Activated T-cell treated with anti-CD3 and anti-CD28 coated beads for 48 hours (primary cell): Measurements from ENCODE around the gene GTF2IRD1.
"Not testable (repeated sequence)": the region's sequence is repeated elsewhere in the genome, so short reads cannot be mapped to it uniquely, and the experiment has no call there.

Experiments
- DNase-seq: peaks from one replicate; pipeline ENCODE4 v3.0.0-alpha.2; 2020; ENCODE audit warnings: low read depth

Gene GTF2IRD1

GRCh38 chr7:74470504-74470903 is 16.8 kb downstream of the GTF2IRD1 start:
- DNase-seq: no peak

- DNase-seq: no peak
Measured at GRCh38 chr7:74473116-74473515, 19.4 kb downstream of the GTF2IRD1 start.

DNA sequence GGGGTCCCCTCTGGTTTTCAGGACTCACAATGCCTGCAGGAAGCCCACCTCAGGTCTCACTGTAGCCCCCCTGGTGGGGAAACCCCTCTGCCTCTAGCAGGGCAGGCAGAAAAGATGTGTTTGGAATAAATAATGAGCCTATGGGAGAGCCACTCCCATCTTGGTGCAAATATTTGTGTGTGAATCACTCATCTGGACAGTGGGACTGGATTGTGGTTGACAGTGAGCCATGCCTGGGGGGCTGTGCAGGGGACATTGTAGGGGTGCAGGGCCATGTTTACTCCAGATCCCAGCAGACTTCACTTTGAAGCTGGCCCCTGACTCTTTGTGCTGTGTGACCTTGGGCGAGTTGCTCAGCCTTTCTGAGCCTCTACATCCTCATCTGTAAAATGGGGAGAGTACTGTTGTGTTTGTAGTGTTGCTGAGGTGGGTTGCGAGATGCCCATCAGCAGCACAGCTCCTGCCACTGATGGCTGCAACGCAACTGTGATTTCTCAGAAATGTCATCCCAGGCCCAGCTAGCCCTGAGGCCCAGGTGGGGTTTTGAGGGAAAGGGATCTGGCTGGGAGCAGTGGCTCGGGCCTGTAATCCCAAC is 20.7 kb downstream of the GTF2IRD1 start:
- DNase-seq: no peak

DNA sequence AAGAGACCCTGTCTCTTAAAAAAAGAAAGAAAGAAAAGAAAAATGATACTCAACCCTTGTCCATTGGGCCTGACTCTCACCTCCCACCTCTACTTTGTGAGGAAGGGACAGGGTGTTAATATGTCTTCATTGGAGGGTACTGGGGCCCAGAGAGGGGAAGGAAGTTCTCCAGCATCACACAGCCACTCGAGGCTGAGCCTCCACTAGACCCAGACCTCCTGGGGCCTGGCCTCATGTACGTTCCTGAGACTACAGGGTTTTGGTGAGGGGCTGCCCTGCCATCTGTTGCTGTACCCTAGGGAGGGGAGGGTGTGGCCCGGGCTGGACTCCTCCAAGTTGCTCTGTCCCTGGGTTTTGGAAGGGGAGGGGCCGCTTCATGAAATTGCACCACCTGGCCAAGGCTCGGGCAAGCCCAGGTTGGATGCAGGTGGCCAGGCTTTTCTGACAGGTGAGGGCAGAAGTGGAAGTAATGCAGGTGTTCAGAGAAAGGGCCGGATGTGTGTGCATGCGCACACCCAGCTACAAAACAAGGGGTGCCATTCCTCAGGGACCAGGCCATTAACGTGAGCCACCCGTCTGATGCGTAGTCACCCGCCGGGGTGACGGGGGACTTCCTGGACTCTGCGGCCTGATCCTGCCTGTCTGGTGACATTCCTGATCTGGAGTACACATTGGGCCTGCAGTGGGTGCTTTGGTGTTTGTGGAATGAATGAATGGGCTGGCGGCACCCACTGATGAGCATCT is 21.7 kb downstream of the GTF2IRD1 start:
- no peak for DNase-seq

GRCh38 chr7:74475987-74476350 is 22.3 kb downstream of the GTF2IRD1 start:
- no peak for DNase-seq

- DNase-seq: no peak
Measured at GRCh38 chr7:74476626-74477025, 22.9 kb downstream of the GTF2IRD1 start.

DNA sequence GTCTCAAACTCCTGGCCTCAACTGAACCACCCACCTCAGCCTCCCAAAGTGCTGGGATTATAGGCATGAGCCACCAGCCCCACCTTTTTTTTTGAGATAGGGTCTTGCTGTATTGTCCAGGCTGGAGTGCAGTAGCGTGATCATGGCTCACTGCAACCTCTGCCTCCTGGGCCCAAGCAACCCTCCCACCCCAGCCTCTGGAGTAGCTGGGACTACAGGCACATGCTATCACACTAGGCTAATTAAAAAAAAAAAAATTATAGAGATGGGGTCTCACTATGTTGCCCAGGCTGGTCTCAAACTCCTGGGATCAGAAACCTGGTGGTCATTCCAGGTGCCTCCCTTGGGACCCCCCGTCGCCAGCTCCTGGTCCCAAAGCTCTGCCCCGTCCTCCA is 25.0 kb downstream of the GTF2IRD1 start:
- DNase-seq: no peak

GRCh38 chr7:74479066-74479781 is 25.5 kb downstream of the GTF2IRD1 start:
- no peak for DNase-seq

GRCh38 chr7:74479961-74480829 is 26.5 kb downstream of the GTF2IRD1 start:
- no peak for DNase-seq

DNA sequence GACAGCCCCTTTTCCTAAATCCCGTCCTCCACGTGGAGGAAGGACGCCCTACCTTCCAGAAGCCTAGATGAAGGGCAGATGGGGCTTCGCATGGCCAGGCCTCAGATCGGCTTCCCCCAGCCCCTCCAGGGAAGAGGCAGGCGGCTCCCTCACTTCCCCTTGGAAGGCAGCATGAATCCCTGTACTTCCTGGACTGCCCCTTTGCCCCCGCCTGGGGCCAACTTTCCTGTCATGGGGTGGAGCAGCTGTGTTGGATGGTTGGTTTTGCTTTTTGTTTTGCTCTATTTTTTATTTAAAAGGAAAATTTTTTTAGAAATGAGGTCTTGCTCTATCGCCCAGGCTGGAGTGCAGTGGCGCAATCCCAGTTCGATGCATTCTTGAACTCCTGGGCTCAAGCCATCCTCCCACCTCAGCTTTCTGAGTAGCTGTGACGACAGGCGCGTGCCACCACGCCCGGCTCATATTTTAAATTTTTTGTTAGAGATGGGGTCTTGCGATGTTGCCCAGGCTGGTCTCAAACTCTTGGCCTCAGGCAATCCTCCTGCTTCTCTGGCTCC is 27.2 kb downstream of the GTF2IRD1 start:
- DNase-seq: no peak

DNA sequence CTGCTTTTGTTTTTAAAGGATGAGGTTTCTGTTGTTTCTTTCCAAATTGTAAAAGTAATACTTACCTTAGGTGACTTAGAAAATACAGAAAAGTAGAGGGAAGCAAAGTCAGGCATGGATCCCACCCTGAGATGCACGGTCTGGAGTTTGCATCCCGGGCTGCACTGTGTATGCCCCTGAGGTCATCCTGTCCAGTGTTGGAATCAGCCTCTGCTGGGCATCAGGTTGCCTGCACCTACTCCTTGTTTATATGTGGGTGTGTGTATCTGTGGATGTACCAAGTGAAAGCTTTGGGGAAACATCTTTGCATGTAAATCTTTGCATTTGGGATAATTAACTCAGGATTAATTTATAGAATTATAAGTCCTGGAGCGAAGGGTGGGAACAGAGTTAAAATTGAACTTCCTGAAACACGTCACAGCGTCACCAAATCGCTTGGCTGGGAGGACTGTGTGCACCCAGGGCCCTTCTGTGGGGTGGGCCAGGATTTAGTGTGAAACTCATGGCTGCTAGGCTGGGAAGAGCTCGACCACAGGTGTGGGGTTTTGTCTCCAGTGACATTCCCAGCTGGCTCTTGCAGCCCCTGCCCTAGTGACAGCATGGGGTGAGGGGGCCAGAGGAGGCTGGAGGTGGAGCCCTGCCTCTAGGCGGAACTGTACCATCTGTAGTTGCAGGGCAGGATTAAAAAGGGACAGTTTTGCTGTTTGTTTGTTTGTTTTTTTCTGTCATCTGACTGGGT is 27.9 kb downstream of the GTF2IRD1 start:
- no peak for DNase-seq

DNA sequence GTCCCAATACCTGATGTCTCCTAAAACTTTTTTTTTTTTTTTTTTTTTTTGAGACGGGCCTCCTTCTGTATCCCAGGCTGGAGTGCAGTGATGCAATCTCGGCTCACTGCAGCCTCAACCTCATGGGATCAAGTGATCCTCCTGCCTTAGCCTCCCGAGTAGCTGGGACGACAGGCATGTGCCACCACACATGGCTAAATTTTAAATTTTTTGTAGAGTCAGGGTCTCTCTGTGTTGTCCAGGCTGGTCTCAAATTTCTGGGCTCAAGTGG is 28.4 kb downstream of the GTF2IRD1 start:
- DNase-seq: no peak

- DNase-seq: no peak
Measured at GRCh38 chr7:74482629-74483401, 29.1 kb downstream of the GTF2IRD1 start.

DNA sequence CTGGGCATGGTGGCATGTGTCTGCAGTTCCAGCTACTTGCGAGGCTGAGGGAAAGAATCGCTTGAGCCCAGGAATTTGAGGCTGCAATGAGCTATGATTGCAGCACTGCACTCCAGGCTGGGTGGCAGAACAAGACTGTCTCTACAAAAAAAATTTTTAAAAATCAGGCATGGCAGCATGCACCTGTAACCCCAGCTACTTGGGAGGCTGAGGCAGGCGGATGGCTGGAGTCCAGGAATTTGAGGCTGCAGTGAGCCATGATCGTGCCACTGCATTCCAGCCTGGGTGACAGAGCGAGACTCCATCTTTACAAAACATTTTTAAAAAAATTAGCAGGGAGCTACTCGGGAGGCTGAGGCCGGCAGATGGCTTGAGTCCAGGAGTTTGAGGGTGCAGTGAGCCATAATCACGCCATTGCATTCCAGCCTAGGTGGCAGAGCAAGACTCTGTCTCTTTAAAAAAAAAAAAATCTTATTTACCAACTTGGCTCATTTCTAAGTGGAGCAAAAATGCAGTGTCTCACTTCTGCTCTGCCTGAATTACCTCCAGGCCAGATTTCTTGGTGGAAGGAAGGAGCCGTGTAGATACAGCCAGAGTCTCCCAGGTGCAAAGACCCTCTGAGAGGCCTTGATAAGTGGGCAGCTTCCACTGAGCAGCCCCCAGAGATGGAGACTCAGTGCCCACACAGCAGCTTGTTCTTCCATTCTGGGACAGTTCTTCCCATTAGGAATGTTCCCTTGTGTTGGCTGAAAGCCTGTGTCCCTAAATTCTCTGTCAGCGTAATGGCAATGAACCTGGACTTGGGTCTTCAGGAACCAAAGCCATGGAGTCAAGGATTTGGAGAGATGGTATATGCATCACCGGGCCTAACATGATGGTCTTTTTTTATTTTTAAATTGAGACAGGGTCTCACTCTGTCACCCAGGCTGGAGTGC is 30.0 kb downstream of the GTF2IRD1 start:
- DNase-seq: no peak

DNA sequence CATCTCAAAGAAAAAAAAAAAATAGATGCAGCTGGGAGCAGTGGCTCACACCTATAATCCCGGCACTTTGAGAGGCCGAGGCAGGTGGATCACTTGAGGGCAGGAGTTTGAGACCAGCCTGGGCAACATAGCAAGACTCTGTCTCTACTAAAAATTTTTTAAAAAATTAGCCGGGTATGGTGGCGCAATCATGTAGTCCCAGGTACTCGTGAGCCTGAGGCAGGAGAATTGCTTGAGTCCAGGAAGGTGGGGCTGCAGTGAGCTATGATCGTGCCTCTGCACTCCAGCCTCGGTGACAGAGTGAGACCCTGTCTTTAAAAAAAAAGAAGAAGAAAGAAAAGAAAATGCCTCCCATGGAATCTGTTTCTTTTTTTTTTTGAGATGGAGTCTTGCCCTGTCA is 31.9 kb downstream of the GTF2IRD1 start:
- DNase-seq: no peak

DNA sequence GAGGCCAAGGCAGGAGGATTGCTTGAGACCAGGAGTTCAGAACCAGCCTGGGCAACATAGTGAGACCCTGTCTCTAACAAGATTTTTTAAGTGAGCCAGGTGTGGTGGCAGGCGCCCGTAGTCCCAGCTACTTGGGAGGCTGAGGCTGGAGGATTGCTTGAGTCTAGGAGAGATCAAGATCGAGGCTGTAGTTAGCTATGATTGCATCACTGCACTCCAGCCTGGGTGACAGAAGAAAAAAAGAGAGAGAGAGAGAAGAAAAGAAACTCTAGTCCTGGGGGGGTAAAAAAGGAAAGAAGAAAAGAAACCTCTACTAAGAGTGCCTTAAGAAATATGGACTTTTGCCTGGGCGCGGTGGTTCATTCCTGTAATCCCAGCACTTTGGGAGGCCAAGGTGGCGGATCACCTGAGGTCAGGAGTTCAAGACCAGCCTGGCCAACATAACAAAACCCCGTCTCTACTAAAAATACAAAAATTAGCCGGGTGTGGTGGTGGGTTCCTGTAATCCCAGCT is 34.9 kb downstream of the GTF2IRD1 start:
- DNase-seq: not testable (repeated sequence)

GRCh38 chr7:74489997-74490945 is 36.6 kb downstream of the GTF2IRD1 start:
- no peak for DNase-seq

DNA sequence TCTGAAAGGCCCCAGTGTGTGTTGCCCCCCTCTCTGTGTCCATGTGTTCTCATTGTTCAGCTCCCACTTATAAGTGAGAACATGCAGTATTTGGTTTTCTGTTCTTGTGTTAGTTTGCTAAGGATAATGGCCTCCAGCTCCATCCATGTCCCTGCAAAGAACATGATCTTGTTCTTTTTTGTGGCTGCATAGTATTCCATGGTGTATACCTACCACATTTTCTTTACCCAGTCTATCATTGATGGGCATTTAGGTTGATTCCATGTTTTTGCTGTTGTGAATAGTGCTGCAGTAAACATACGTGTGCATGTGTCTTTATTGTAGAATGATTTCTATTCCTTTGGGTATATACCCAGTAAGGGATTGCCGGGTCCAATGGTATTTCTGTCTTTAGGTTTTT is 37.8 kb downstream of the GTF2IRD1 start:
- not testable (repeated sequence) for DNase-seq
